NCI-H1436 (cell line): ENCODE results near the gene SPRY2.
"Not testable (repeated sequence)": the region's sequence is repeated elsewhere in the genome, so short reads cannot be mapped to it uniquely, and the experiment has no call there.

Experiments
- DNase-seq: peaks from one replicate; lab custom pipeline; 2025; lab: John Stamatoyannopoulos, UW

Gene SPRY2

GRCh38 chr13:80348750-80349149, 7.8 kb upstream of the SPRY2 start:
- no peak for DNase-seq

GRCh38 chr13:80348314-80348713, 7.4 kb upstream of the SPRY2 start:
- no peak for DNase-seq

- no peak for DNase-seq
These were observed 5.0 kb upstream of the SPRY2 start for GRCh38 chr13:80345771-80346510.

- DNase-seq = not testable (repeated sequence)
These were observed 3.1 kb upstream of the SPRY2 start for GRCh38 chr13:80344032-80344431.

GRCh38 chr13:80342471-80343371, 1.8 kb upstream of the SPRY2 start:
- DNase-seq = peak; percentile 57

GRCh38 chr13:80341756-80342370, 937 bp upstream of the SPRY2 start:
- DNase-seq = peak; percentile 42

- DNase-seq = no peak
These were observed 250 bp downstream of the SPRY2 start for GRCh38 chr13:80340651-80341100.

- no peak for DNase-seq
These were observed 845 bp downstream of the SPRY2 start for GRCh38 chr13:80339912-80340650.

GRCh38 chr13:80339563-80339911, 1.4 kb downstream of the SPRY2 start:
- no peak for DNase-seq

GRCh38 chr13:80338781-80339562, 2.0 kb downstream of the SPRY2 start:
- peak; percentile 43 for DNase-seq

- DNase-seq = no peak
These were observed 3.4 kb downstream of the SPRY2 start for GRCh38 chr13:80337288-80338081.

GRCh38 chr13:80336776-80337287, 4.1 kb downstream of the SPRY2 start:
- no peak for DNase-seq

- DNase-seq = no peak
These were observed 4.6 kb downstream of the SPRY2 start for GRCh38 chr13:80336370-80336769.

GRCh38 chr13:80334597-80335260, 6.2 kb downstream of the SPRY2 start:
- no peak for DNase-seq

GRCh38 chr13:80331984-80332383, 8.9 kb downstream of the SPRY2 start:
- DNase-seq = no peak

- no peak for DNase-seq
These were observed 11.7 kb downstream of the SPRY2 start for GRCh38 chr13:80329250-80329649.

- DNase-seq = no peak
These were observed 21.9 kb downstream of the SPRY2 start for GRCh38 chr13:80319004-80319403.

GRCh38 chr13:80314711-80315653, 25.9 kb downstream of the SPRY2 start:
- DNase-seq = no peak
